Ishikawa (cell line): ENCODE results near the gene PFDN4.

Experiments
- CEBPB ChIP-seq: IDR thresholded peaks from 2 replicates; pipeline ENCODE4 v1.6.1; 2012
- CREB1 ChIP-seq: IDR thresholded peaks from 2 replicates; pipeline ENCODE4 v1.6.1; 2012; ENCODE audit warnings: low read depth
- EP300 ChIP-seq: IDR thresholded peaks from 2 replicates; pipeline ENCODE4 v1.6.1; 2012; ENCODE audit warnings: borderline replicate concordance
- TAF1 ChIP-seq: IDR thresholded peaks from 2 replicates; pipeline ENCODE4 v1.6.1; 2012; ENCODE audit warnings: low read depth, mild to moderate bottlenecking
- YY1 ChIP-seq: IDR thresholded peaks from 2 replicates; pipeline ENCODE4 v1.6.1; 2012; ENCODE audit warnings: low read depth
- TF ChIP-seq, protein P1 (sequence below): IDR thresholded peaks from 2 replicates; pipeline ENCODE4 v1.6.1; 2012; ENCODE audit warnings: low read depth, mild to moderate bottlenecking

GRCh38 chr20:54223751-54224150 lies 15.9 kb downstream of the PFDN4 start:
- TF ChIP-seq EP300 (no peak), TAF1 (no peak), YY1 (no peak), CEBPB (no peak), CREB1 (no peak)
- TF ChIP-seq, protein P1, sequence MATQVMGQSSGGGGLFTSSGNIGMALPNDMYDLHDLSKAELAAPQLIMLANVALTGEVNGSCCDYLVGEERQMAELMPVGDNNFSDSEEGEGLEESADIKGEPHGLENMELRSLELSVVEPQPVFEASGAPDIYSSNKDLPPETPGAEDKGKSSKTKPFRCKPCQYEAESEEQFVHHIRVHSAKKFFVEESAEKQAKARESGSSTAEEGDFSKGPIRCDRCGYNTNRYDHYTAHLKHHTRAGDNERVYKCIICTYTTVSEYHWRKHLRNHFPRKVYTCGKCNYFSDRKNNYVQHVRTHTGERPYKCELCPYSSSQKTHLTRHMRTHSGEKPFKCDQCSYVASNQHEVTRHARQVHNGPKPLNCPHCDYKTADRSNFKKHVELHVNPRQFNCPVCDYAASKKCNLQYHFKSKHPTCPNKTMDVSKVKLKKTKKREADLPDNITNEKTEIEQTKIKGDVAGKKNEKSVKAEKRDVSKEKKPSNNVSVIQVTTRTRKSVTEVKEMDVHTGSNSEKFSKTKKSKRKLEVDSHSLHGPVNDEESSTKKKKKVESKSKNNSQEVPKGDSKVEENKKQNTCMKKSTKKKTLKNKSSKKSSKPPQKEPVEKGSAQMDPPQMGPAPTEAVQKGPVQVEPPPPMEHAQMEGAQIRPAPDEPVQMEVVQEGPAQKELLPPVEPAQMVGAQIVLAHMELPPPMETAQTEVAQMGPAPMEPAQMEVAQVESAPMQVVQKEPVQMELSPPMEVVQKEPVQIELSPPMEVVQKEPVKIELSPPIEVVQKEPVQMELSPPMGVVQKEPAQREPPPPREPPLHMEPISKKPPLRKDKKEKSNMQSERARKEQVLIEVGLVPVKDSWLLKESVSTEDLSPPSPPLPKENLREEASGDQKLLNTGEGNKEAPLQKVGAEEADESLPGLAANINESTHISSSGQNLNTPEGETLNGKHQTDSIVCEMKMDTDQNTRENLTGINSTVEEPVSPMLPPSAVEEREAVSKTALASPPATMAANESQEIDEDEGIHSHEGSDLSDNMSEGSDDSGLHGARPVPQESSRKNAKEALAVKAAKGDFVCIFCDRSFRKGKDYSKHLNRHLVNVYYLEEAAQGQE: no peak
